NK-92 (cell line): ENCODE data around the gene GUCY1A2.

Source experiments
- DNase-seq: peaks from one replicate; lab custom pipeline; 2025; ENCODE audit not compliant: unreplicated experiment; lab: John Stamatoyannopoulos, UW

GUCY1A2 gene

DNA sequence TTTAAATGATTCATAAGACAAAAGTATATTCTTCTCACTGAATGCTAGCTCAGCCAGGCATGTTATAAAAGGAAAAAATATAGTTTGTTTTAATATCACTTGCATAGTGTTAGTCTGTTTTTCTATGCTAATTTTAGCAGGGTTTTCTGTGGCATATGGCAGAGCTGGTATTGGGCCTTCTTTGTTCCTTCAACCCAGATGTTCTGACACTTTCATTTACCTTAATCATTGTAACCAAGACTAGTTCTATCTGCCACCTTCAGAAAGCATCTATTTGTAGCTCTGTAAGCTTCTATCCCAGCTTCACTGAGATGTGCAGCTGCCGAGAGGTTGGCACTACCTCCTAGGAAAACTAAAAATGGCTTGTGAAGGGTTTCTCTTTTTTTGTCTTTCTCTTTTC, 338.7 kb downstream of the GUCY1A2 start:
- no peak for DNase-seq

DNA sequence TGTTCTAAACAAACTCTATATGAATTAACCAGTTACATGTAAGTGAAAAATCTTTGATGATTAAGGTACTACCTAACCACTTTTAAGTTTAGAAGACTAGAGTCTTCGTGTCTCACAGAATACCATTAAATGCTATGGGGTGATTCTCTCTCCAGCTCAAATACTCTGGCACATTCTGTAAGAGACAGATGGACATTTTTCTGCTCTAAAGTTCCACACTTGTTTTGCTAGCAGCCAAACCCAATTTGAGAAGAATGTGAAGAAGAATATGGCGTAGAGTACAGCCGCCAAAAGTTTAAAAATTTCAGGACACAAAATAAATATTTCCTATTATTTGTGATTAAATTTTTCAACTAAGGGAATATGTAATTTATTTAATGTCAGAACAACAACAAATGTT, 339.1 kb downstream of the GUCY1A2 start:
- DNase-seq: no peak

DNA sequence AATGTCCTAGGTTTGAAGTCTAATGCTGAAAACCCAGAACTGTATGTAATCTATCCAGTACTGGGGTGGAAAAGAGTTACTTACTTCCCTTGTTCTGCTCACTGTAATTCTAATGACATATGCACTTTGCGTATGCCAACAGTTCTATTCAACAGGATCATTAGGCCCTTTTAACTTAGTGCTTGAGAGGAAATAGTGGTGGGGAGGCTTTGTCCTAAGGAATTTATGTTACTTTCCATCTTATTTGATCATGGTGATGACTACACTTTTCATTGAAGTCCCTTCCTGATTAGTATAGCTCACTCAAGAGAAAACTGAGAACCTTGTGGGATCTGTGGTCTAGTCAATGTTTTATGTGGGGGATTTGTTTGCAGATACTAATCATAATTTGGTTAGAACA, 348.2 kb downstream of the GUCY1A2 start:
- DNase-seq: no peak

GRCh38 chr11:106668147-106668546, 350.1 kb downstream of the GUCY1A2 start:
- DNase-seq: no peak

- no peak for DNase-seq
These were observed 361.6 kb downstream of the GUCY1A2 start for GRCh38 chr11:106656646-106657045.

DNA sequence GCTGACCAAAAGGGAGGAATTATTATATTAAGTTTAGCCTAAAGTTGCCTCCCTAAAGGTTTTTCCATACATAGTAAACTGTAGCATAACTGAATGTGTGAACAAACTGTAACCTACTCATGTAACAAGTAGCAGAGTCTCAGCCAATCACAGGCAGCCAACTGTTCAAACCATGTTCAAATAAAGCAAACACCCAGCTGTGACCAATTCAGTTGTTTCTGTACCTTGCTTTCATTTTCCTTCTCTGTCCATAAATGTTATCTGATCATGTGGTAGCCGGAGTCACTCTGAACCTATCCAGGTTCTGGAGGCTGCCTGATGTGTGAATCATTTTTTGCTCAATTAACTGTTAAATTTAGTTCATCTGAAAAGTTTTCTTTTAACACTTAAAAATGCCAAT, 373.5 kb downstream of the GUCY1A2 start:
- DNase-seq: no peak

- DNase-seq: no peak
These were observed 375.9 kb downstream of the GUCY1A2 start for GRCh38 chr11:106642331-106642730.

GRCh38 chr11:106632283-106632682, 386.0 kb downstream of the GUCY1A2 start:
- DNase-seq: no peak

- no peak for DNase-seq
These were observed 390.6 kb downstream of the GUCY1A2 start for GRCh38 chr11:106627694-106628093.

DNA sequence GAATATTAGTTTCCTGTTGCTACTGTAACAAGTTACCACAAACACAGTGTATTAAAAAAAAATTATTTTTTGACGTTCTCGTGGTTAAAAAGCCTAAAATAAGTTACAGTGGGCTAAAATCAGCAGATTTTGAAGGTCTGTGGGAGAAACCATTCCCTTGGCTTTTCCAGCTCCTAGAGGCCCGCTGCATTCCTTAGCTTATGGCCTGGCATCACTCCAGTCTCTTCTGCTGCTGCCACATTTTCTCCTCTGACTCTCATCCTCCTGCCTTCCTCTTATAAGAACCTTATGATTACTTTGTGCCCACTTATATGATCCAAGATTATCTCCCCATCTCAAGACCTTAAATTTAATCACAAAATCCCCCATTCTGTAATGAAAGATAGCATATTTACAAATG, 392.7 kb downstream of the GUCY1A2 start:
- DNase-seq: no peak

DNA sequence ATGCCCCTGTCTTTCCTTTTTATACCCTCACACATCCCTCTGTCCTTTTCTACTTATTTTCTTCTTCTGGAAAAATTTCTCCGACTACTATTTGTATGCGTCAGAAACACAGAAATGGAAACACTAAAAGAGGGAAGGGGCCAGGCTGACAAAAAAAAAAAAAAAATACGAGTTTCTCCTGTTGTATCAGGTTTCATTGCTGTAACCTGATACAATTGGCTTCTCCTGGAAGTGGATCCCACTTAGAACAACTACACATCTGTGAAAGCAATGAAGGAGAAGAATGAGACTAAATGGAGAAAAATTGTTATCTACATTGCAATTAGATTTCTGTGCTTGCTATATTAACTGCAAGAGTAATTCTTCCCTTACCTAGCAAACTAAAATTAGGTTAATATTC, 393.9 kb downstream of the GUCY1A2 start:
- no peak for DNase-seq
